Gastrocnemius medialis (tissue), 4 donors: ENCODE data around the gene NPAS4. TPM values are rescaled to one million over a fixed set of nuclear protein-coding genes. Genes with fewer than 3 reads are reported as not detected.
A peak's percentile ranks its signal among the peaks of the same experiment; 100 is the strongest.

Experiments
- ATAC-seq, 2 donors: fragments of 150-250 bp; one replicate each; pipeline ENCODE4 v1.9.1; 2016
- DNase-seq, 2 donors: peaks; one replicate each; pipeline ENCODE4 v3.0.0-alpha.2; 2019
- H3K27ac ChIP-seq, 4 donors: fragments of 200-600 bp; sonication (generic); 1 replicate in 1 of 4; 2 replicates in 3 of 4; pipeline ENCODE4 v1.5.1; 2016 to 2018; ENCODE audit warnings: mild to moderate bottlenecking in 2 of 4, moderate library complexity in 1 of 4
- H3K27me3 ChIP-seq, 3 donors: fragments of 200-600 bp; sonication (generic) in 2 of 3; 1 replicate in 1 of 3; 2 replicates in 2 of 3; pipeline versions ENCODE4 v1.5.1 to v1.6.0; 2016 to 2019; ENCODE audit warnings: mild to moderate bottlenecking in 1 of 3, moderate library complexity in 1 of 3
- H3K36me3 ChIP-seq, 2 donors: fragments of 200-600 bp; sonication (generic) in 1 of 2; one replicate each; pipeline ENCODE4 v1.5.1; 2017 to 2018
- H3K4me1 ChIP-seq, 2 donors: fragments of 200-600 bp; sonication (generic) in 1 of 2; one replicate each; pipeline ENCODE4 v1.5.1; 2016 to 2017; ENCODE audit warnings: mild to moderate bottlenecking in 2 of 2
- H3K4me3 ChIP-seq, 4 donors: fragments of 200-600 bp; sonication (generic) in 3 of 4; 1 replicate in 1 of 4; 2 replicates in 3 of 4; pipeline ENCODE4 v1.5.1; 2016 to 2019; ENCODE audit warnings: mild to moderate bottlenecking in 2 of 4
- H3K9me3 ChIP-seq, 3 donors: fragments of 200-600 bp; sonication (generic) in 2 of 3; 1 replicate in 1 of 3; 2 replicates in 2 of 3; pipeline ENCODE4 v1.5.1; 2016 to 2019
- CTCF ChIP-seq, 5 experiments: fragments of 450-650 bp in 3 of 5; fragments of 200-600 bp in 2 of 5; sonication (generic) in 2 of 5; IDR thresholded peaks in 4 of 5; conservative IDR thresholded peaks in 1 of 5; 1 replicate in 4 of 5; 2 replicates in 1 of 5; pipeline ENCODE4 v1.5.1; 2016 to 2019; ENCODE audit warnings: antibody characterized with exemption in 5 of 5, mild to moderate bottlenecking in 3 of 5, moderate library complexity in 3 of 5
- POLR2A ChIP-seq, 2 donors: fragments of 450-650 bp; IDR thresholded peaks; one replicate each; pipeline ENCODE4 v1.6.1; 2017; ENCODE audit warnings: antibody characterized with exemption in 2 of 2, mild to moderate bottlenecking in 2 of 2, moderate library complexity in 2 of 2
- in situ Hi-C, 4 donors: fragments of 200-750 bp; cut with MboI; loops; one replicate each; pipeline versions ENCODE4 v1.15.0 to v1.8.0; 2017; ENCODE audit warnings: low sequenced_read_pairs in 4 of 4
- intact Hi-C: fragments of 100-400 bp; cut with DNase I; formaldehyde crosslinking; loops from one replicate; pipeline ENCODE4 v1.15.1; 2023; ENCODE audit warnings: low total_unique reads
- total RNA-seq, 4 donors: library from RNA; depleted of rRNA; stranded (reverse); fragments of >200 nt; gene quantifications; one replicate each; pipeline versions ENCODE4 v1.1.0 to v1.2.3, GENCODE V29; 2016

The NPAS4 gene
- total RNA-seq, 4 donors from 2014 or later: not detected

- Histone ChIP-seq H3K4me3 (no peak overlapping the region), H3K9me3 (no peaks in the 10 kb centered on the region), H3K27me3 (peaks cover 0 to 6% (median 0%) of the 10 kb centered on the region in 3 donors), H3K27ac (no peak overlapping the region), H3K36me3 (no peaks in the 10 kb centered on the region), H3K4me1 (peaks cover 26 to 30% of the 10 kb centered on the region in 2 donors)
- no peak for DNase-seq
- intact Hi-C loops: no loop called here
- TF ChIP-seq POLR2A (IDR thresholded peaks at IDR 0.05) (no peak), CTCF (IDR thresholded peaks at IDR 0.05 in 4 of 5, conservative IDR thresholded peaks at IDR 0.05 in 1 of 5) (no peak)
- in situ Hi-C loops: loop anchor here in 3 of 4 donors (25.0 kb wide), 2 partner anchors 272 to 422 kb away; partner anchors contain the start of genes RBM4B (in 2 of the 3) and RCE1 (in 1 of the 3)
- no peak for ATAC-seq
Observed at GRCh38 chr11:66415423-66415822, 5.4 kb upstream of the NPAS4 start.

- no peak for DNase-seq
- Histone ChIP-seq H3K9me3 (no peaks in the 10 kb centered on the region), H3K27me3 (peaks cover 0 to 6% (median 0%) of the 10 kb centered on the region in 3 donors), H3K4me1 (peaks cover 30 to 31% of the 10 kb centered on the region in 2 donors), H3K4me3 (no peak overlapping the region), H3K27ac (no peak overlapping the region), H3K36me3 (no peaks in the 10 kb centered on the region)
- TF ChIP-seq CTCF (IDR thresholded peaks at IDR 0.05 in 4 of 5, conservative IDR thresholded peaks at IDR 0.05 in 1 of 5): no peak
- no peak for TF ChIP-seq POLR2A (IDR thresholded peaks at IDR 0.05)
- intact Hi-C loops: no loop called here
- in situ Hi-C loops: loop anchor here in 3 of 4 donors (25.0 kb wide), 2 partner anchors 270 to 420 kb away; partner anchors contain the start of genes RBM4B (in 2 of the 3) and RCE1 (in 1 of the 3)
- no peak for ATAC-seq
Observed at GRCh38 chr11:66417000-66417399, 3.8 kb upstream of the NPAS4 start.

GRCh38 chr11:66418168-66418985, 2.5 kb upstream of the NPAS4 start:
- no peaks in the 10 kb centered on the region for H3K36me3 ChIP-seq
- peak; percentile 91 to 95 for DNase-seq
- intact Hi-C loops (loop anchor here (1.0 kb wide), 1 partner anchor 20 kb away; the partner anchor contains the start of gene MRPL11), in situ Hi-C loops (loop anchor here in 3 of 4 donors (25.0 kb wide), 2 partner anchors 269 to 419 kb away; partner anchors contain the start of genes RBM4B (in 2 of the 3) and RCE1 (in 1 of the 3))
- ATAC-seq: peak; percentile 95 to 98
- peaks cover 30 to 31% of the 10 kb centered on the region in 2 donors for H3K4me1 ChIP-seq
- H3K27me3 ChIP-seq: peaks cover 0 to 6% (median 0%) of the 10 kb centered on the region in 3 donors
- peak overlapping the region; percentile 63 to 73 (median 65) for H3K27ac ChIP-seq
- TF ChIP-seq POLR2A (IDR thresholded peaks at IDR 0.05): no peak
- TF ChIP-seq CTCF (IDR thresholded peaks at IDR 0.05 in 4 of 5, conservative IDR thresholded peaks at IDR 0.05 in 1 of 5): peak; percentile 29 to 53 (median 51)
- no peaks in the 10 kb centered on the region for H3K9me3 ChIP-seq
- H3K4me3 ChIP-seq: no peak overlapping the region

GRCh38 chr11:66418986-66419308, 1.9 kb upstream of the NPAS4 start:
- no peaks in the 10 kb centered on the region for H3K36me3 ChIP-seq
- no peak for TF ChIP-seq CTCF (IDR thresholded peaks at IDR 0.05 in 4 of 5, conservative IDR thresholded peaks at IDR 0.05 in 1 of 5)
- H3K27ac ChIP-seq: no peak overlapping the region
- H3K9me3 ChIP-seq: no peaks in the 10 kb centered on the region
- no peak overlapping the region for H3K4me3 ChIP-seq
- no peak for ATAC-seq
- intact Hi-C loops (loop anchor here (1.0 kb wide), 1 partner anchor 19 kb away; the partner anchor contains the start of gene MRPL11), in situ Hi-C loops (loop anchor here in 3 of 4 donors (25.0 kb wide), 2 partner anchors 268 to 418 kb away; partner anchors contain the start of genes RBM4B (in 2 of the 3) and RCE1 (in 1 of the 3))
- no peak for DNase-seq
- peaks cover 30 to 31% of the 10 kb centered on the region in 2 donors for H3K4me1 ChIP-seq
- peaks cover 0 to 6% (median 0%) of the 10 kb centered on the region in 3 donors for H3K27me3 ChIP-seq
